CD4-positive, CD25-positive, alpha-beta regulatory T cell (primary cell): ENCODE results near the gene CRISP1. TPM values are rescaled to one million over a fixed set of nuclear protein-coding genes. Genes with fewer than 3 reads are reported as not detected.

ENCODE experiments used
- ATAC-seq, 2 donors: fragments of 150-1000 bp; cut with Tn5 transposase; one replicate each; pipeline ENCODE4 v1.10.0; 2021; ENCODE audit warnings: low read depth in 2 of 2, moderate number of reproducible peaks in 2 of 2, moderate library complexity in 1 of 2
- DNase-seq, 3 donors: peaks; one replicate each; pipeline versions ENCODE4 v3.0.0 to v3.0.0-alpha.2; 2012 to 2022; ENCODE audit warnings: mixed read lengths in 1 of 3
- H3K27ac ChIP-seq: one replicate; pipeline ENCODE4 v1.7.0; 2013; ENCODE audit warnings: mild to moderate bottlenecking, low read length; ENCODE audit not compliant: insufficient read depth, poor library complexity, severe bottlenecking
- H3K27me3 ChIP-seq: one replicate; pipeline ENCODE4 v1.7.0; 2013; ENCODE audit warnings: low read length; ENCODE audit not compliant: control insufficient read depth, insufficient read depth
- H3K36me3 ChIP-seq: one replicate; pipeline ENCODE4 v1.7.0; 2013; ENCODE audit warnings: mild to moderate bottlenecking, low read length, moderate library complexity; ENCODE audit not compliant: control insufficient read depth, insufficient read depth
- H3K4me1 ChIP-seq: 2 replicates; pipeline ENCODE4 v1.7.0; 2013; ENCODE audit warnings: mild to moderate bottlenecking, low read length; ENCODE audit not compliant: insufficient read depth, control insufficient read depth, poor library complexity, severe bottlenecking
- H3K4me3 ChIP-seq: one replicate; pipeline ENCODE4 v1.7.0; 2013; ENCODE audit warnings: low read depth, mild to moderate bottlenecking, low read length, moderate library complexity
- H3K9me3 ChIP-seq, 2 experiments: 1 replicate in 1 of 2; 2 replicates in 1 of 2; pipeline ENCODE4 v1.7.0; 2013; ENCODE audit warnings: low read length in 2 of 2, mild to moderate bottlenecking in 1 of 2, moderate library complexity in 1 of 2; ENCODE audit not compliant: control insufficient read depth in 2 of 2
- H3K27ac Mint-ChIP-seq, 3 donors: one replicate each; pipeline ENCODE4 v1.8.0; 2020 to 2022; ENCODE audit warnings: mild to moderate bottlenecking in 3 of 3, mixed read lengths in 3 of 3, moderate library complexity in 2 of 3
- H3K27me3 Mint-ChIP-seq: one replicate; pipeline ENCODE4 v1.8.0; 2022; ENCODE audit warnings: mild to moderate bottlenecking, mixed read lengths
- H3K36me3 Mint-ChIP-seq: one replicate; pipeline ENCODE4 v1.8.0; 2020; ENCODE audit warnings: mixed read lengths
- H3K4me1 Mint-ChIP-seq, 4 donors: one replicate each; pipeline ENCODE4 v1.8.0; 2020 to 2022; ENCODE audit warnings: mixed read lengths in 4 of 4, mild to moderate bottlenecking in 1 of 4
- H3K4me3 Mint-ChIP-seq, 4 donors: one replicate each; pipeline ENCODE4 v1.8.0; 2020 to 2022; ENCODE audit warnings: mild to moderate bottlenecking in 4 of 4, mixed read lengths in 4 of 4, moderate library complexity in 3 of 4
- H3K9me3 Mint-ChIP-seq, 7 donors: one replicate each; pipeline ENCODE4 v1.8.0; 2020 to 2022; ENCODE audit warnings: mixed read lengths in 7 of 7, mild to moderate bottlenecking in 3 of 7, moderate library complexity in 2 of 7
- polyA plus RNA-seq, 4 donors: library from polyadenylated mRNA; unstranded; fragments of 300-500 nt; fragmentation: Illumina TruSeq; gene quantifications; one replicate each; pipeline ENCODE4 v1.2.3, GENCODE V29; 2021
- total RNA-seq: library from RNA; stranded (reverse); gene quantifications from one replicate; pipeline ENCODE4 v1.2.3, GENCODE V29; 2022

Gene CRISP1
- total and polyA plus RNA-seq, 5 donors from 2014 or later: not detected

DNA sequence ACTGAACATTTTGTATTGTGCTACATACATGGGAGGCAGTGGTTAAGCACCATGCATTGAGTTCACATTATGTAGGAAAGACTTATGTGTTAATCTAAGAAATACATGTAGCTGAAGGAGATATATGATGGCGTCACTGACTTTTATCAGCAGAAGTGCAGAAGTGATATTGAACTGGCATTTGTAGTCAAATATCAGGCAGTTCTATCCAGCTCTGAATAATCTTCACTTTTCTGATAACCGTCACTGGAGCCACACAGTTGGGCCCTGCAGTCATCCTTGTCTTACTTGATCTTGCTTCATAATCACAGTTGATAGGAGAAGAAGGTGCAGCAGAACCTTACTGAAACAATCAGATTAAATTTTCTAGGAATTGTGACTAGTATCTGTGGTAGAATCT is 26.4 kb downstream of the CRISP1 start:
- H3K4me1 ChIP-seq: no peaks in the 10 kb centered on the region
- Mint-ChIP-seq H3K36me3 (no peaks in the 10 kb centered on the region), H3K27me3 (peaks cover 7% of the 10 kb centered on the region), H3K4me1 (no peaks in the 10 kb centered on the region), H3K9me3 (peaks cover 0 to 5% (median 0%) of the 10 kb centered on the region in 7 donors), H3K4me3 (no peak overlapping the region), H3K27ac (no peak overlapping the region)
- ATAC-seq (no peak), DNase-seq (no peak)
- no peaks in the 10 kb centered on the region for H3K27me3 ChIP-seq
- H3K9me3 ChIP-seq: no peaks in the 10 kb centered on the region
- no peak overlapping the region for H3K27ac ChIP-seq
- H3K36me3 ChIP-seq: no peaks in the 10 kb centered on the region
- H3K4me3 ChIP-seq: no peak overlapping the region

DNA sequence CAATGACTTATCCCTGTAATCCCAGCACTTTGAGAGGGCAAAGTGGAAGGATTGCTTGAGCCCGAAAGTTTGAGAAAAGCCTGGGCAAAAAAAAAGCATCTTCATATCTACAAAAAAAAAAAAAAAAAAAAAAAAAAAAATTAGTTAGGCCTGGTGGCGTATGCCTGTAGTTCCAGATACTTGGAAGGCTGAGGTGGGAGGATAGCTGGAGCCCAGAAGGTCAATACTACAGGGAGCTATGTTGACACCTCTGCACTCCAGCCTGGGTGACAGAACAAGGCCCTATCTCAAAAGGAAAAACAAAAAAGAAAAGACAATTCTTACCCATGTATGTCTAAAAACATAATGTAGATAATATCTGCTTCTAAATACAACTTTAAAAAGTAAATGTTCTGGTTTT is 27.2 kb downstream of the CRISP1 start:
- Mint-ChIP-seq H3K27me3 (peaks cover 7% of the 10 kb centered on the region), H3K4me3 (no peak overlapping the region), H3K27ac (no peak overlapping the region), H3K36me3 (no peaks in the 10 kb centered on the region), H3K9me3 (peaks cover 0 to 5% (median 0%) of the 10 kb centered on the region in 7 donors), H3K4me1 (no peaks in the 10 kb centered on the region)
- Histone ChIP-seq H3K4me1 (no peaks in the 10 kb centered on the region), H3K36me3 (no peaks in the 10 kb centered on the region), H3K27ac (no peak overlapping the region), H3K27me3 (no peaks in the 10 kb centered on the region), H3K4me3 (no peak overlapping the region), H3K9me3 (no peaks in the 10 kb centered on the region)
- ATAC-seq (no peak), DNase-seq (no peak)

GRCh38 chr6:49835140-49835539 is 31.2 kb downstream of the CRISP1 start:
- no peaks in the 10 kb centered on the region for H3K36me3 ChIP-seq
- H3K4me3 ChIP-seq: no peak overlapping the region
- H3K4me1 ChIP-seq: no peaks in the 10 kb centered on the region
- DNase-seq (no peak), ATAC-seq (no peak)
- no peak overlapping the region for H3K27ac Mint-ChIP-seq
- H3K27me3 Mint-ChIP-seq: peaks cover 7% of the 10 kb centered on the region
- H3K27ac ChIP-seq: no peak overlapping the region
- no peaks in the 10 kb centered on the region for H3K27me3 ChIP-seq
- H3K4me3 Mint-ChIP-seq: no peak overlapping the region
- no peaks in the 10 kb centered on the region for H3K4me1 Mint-ChIP-seq
- H3K9me3 Mint-ChIP-seq: peaks cover 0 to 5% (median 0%) of the 10 kb centered on the region in 7 donors
- H3K36me3 Mint-ChIP-seq: no peaks in the 10 kb centered on the region
- H3K9me3 ChIP-seq: no peaks in the 10 kb centered on the region

GRCh38 chr6:49833386-49833785 is 32.9 kb downstream of the CRISP1 start:
- no peak for DNase-seq
- Histone ChIP-seq H3K4me3 (no peak overlapping the region), H3K27me3 (no peaks in the 10 kb centered on the region), H3K9me3 (no peaks in the 10 kb centered on the region), H3K4me1 (no peaks in the 10 kb centered on the region), H3K27ac (no peak overlapping the region), H3K36me3 (no peaks in the 10 kb centered on the region)
- Mint-ChIP-seq H3K9me3 (peaks cover 0 to 8% (median 0%) of the 10 kb centered on the region in 7 donors), H3K27me3 (peaks cover 7% of the 10 kb centered on the region), H3K36me3 (no peaks in the 10 kb centered on the region), H3K4me1 (no peaks in the 10 kb centered on the region), H3K4me3 (no peak overlapping the region), H3K27ac (no peak overlapping the region)
- ATAC-seq: no peak

DNA sequence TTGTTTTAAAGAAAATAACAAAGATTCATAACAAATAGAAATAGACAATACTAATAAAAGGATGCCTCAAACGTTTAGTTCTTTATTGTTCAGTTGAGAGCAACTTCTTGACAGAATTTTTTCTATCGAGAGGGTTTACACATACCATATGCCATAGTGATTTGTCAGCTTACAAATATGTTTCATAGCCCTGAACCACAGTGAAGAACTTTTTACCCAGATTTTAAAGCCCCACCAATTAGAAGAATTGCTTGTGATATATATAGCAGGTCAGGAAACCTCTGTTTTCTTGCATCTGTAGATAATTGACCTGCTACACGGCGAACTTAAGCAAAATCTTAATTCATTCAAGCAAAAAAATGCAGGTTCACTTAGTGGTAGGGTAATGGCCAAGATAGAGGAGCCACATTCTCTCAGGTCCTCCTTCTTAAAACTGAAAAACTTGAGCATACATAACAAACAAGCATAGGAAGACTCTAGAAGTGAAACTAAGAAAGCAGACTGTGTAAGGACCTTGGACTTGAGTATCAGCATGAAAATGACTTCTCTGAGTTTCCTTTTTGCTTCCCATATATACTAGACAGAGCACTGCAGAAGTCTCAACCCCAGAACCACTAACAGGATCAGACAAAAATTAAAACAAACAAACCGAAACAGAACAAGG is 39.5 kb downstream of the CRISP1 start:
- ATAC-seq: no peak
- H3K36me3 Mint-ChIP-seq: no peaks in the 10 kb centered on the region
- no peaks in the 10 kb centered on the region for H3K36me3 ChIP-seq
- no peaks in the 10 kb centered on the region for H3K27me3 ChIP-seq
- no peak for DNase-seq
- no peak overlapping the region for H3K4me3 ChIP-seq
- peaks cover 0 to 3% (median 0%) of the 10 kb centered on the region in 7 donors for H3K9me3 Mint-ChIP-seq
- H3K27ac Mint-ChIP-seq: no peak overlapping the region
- H3K4me3 Mint-ChIP-seq: no peak overlapping the region
- no peaks in the 10 kb centered on the region for H3K4me1 ChIP-seq
- H3K27ac ChIP-seq: no peak overlapping the region
- H3K27me3 Mint-ChIP-seq: no peaks in the 10 kb centered on the region
- H3K4me1 Mint-ChIP-seq: peaks cover 0 to 2% (median 0%) of the 10 kb centered on the region in 4 donors
- no peaks in the 10 kb centered on the region for H3K9me3 ChIP-seq

DNA sequence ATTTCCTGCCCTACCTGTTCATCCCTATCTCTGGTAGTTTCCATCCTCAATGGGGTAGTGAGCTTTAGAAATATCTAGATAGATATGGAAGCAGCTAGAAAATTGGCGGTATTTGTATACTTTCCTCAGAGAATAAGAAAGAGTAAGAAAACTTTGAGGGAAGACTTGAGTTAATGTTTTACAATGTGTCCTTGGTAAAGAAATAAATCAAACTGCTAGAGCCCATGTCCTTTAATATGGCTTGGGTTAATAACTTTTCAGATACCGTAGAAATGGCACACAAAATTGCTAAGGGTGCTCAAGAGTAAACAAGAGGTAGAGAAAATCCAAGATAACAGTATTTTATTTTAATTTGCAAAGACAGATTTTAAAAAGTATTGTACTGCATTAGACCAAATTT is 51.2 kb downstream of the CRISP1 start:
- no peaks in the 10 kb centered on the region for H3K4me1 Mint-ChIP-seq

DNA sequence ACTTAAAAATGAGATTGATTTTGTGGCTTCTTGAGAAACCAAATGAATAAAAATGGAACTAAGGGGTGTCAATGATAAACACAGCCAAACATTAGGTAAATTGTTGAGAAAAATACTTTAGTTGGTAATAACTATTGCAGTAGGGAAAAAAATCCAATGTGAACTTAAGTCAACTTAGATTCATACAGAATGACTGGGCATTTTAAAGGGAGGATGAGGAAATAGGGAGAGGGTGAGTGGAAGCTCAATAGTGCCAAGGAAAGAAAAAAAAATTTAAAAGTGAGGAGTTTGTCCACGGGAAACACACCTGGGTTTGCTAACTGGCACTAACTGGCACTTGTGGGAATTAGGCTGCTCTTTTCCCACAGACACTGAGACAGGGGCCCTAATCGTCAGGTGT is 53.1 kb downstream of the CRISP1 start:
- Mint-ChIP-seq H3K4me3 (no peak overlapping the region), H3K27me3 (no peaks in the 10 kb centered on the region), H3K4me1 (no peaks in the 10 kb centered on the region), H3K36me3 (no peaks in the 10 kb centered on the region), H3K27ac (no peak overlapping the region), H3K9me3 (peaks cover 0 to 7% (median 2%) of the 10 kb centered on the region in 7 donors)
- Histone ChIP-seq H3K27ac (no peak overlapping the region), H3K27me3 (no peaks in the 10 kb centered on the region), H3K4me3 (no peak overlapping the region), H3K9me3 (no peaks in the 10 kb centered on the region), H3K36me3 (no peaks in the 10 kb centered on the region), H3K4me1 (no peaks in the 10 kb centered on the region)
- DNase-seq: no peak
- ATAC-seq: no peak

More for the DNA sequence above, 51.2 kb downstream of the CRISP1 start:
- no peak overlapping the region for H3K4me3 ChIP-seq
- no peaks in the 10 kb centered on the region for H3K4me1 ChIP-seq
- H3K27ac Mint-ChIP-seq: no peak overlapping the region
- no peaks in the 10 kb centered on the region for H3K36me3 Mint-ChIP-seq
- H3K27ac ChIP-seq: no peak overlapping the region
- H3K36me3 ChIP-seq: no peaks in the 10 kb centered on the region
- no peak for ATAC-seq
- H3K27me3 ChIP-seq: no peaks in the 10 kb centered on the region
- H3K27me3 Mint-ChIP-seq: no peaks in the 10 kb centered on the region
- DNase-seq: no peak
- peaks cover 0 to 3% (median 0%) of the 10 kb centered on the region in 7 donors for H3K9me3 Mint-ChIP-seq
- no peaks in the 10 kb centered on the region for H3K9me3 ChIP-seq
- H3K4me3 Mint-ChIP-seq: no peak overlapping the region

- H3K27me3 Mint-ChIP-seq: no peaks in the 10 kb centered on the region
- Histone ChIP-seq H3K9me3 (no peaks in the 10 kb centered on the region), H3K27me3 (no peaks in the 10 kb centered on the region), H3K27ac (no peak overlapping the region), H3K4me1 (no peaks in the 10 kb centered on the region), H3K36me3 (no peaks in the 10 kb centered on the region), H3K4me3 (no peak overlapping the region)
- peaks cover 0 to 10% (median 3%) of the 10 kb centered on the region in 7 donors for H3K9me3 Mint-ChIP-seq
- DNase-seq (no peak), ATAC-seq (no peak)
- no peaks in the 10 kb centered on the region for H3K36me3 Mint-ChIP-seq
- H3K4me1 Mint-ChIP-seq: no peaks in the 10 kb centered on the region
- no peak overlapping the region for H3K4me3 Mint-ChIP-seq
- no peak overlapping the region for H3K27ac Mint-ChIP-seq
These were observed 60.2 kb downstream of the CRISP1 start for GRCh38 chr6:49806145-49806544.
